Activated CD4-positive, alpha-beta memory T cell treated with anti-CD3 and anti-CD28 coated beads for 36 hours (primary cell): ENCODE measurements around the gene MMP23B. TPM values are rescaled to one million over a fixed set of nuclear protein-coding genes. Genes with fewer than 3 reads are reported as not detected.
"Not testable (repeated sequence)": the region's sequence is repeated elsewhere in the genome, so short reads cannot be mapped to it uniquely, and the experiment has no call there.

Experiments used
- CTCF ChIA-PET: fragments of 350-600 bp; sonication (Branson Sonifier 250); formaldehyde crosslinking; loops from one replicate; lab custom pipeline; 2021; ENCODE audit warnings: antibody characterized with exemption, inconsistent platforms; lab: Charles Lee
- POLR2A ChIA-PET: fragments of 350-600 bp; sonication (Branson Sonifier 250); formaldehyde crosslinking; loops from one replicate; lab custom pipeline; 2021; ENCODE audit warnings: antibody characterized with exemption; lab: Charles Lee
- DNase-seq: peaks from one replicate; pipeline ENCODE4 v3.0.0-alpha.2; 2020
- H3K27ac Mint-ChIP-seq: one replicate; pipeline ENCODE4 v1.8.0; 2021; ENCODE audit warnings: mixed read lengths
- H3K27me3 Mint-ChIP-seq: one replicate; pipeline ENCODE4 v1.8.0; 2021; ENCODE audit warnings: mixed read lengths
- H3K36me3 Mint-ChIP-seq: one replicate; pipeline ENCODE4 v1.8.0; 2021; ENCODE audit warnings: mixed read lengths
- H3K4me1 Mint-ChIP-seq: one replicate; pipeline ENCODE4 v1.8.0; 2021; ENCODE audit warnings: low read depth, mixed read lengths
- H3K4me3 Mint-ChIP-seq: one replicate; pipeline ENCODE4 v1.8.0; 2021; ENCODE audit warnings: mild to moderate bottlenecking, mixed read lengths
- H3K9me3 Mint-ChIP-seq: one replicate; pipeline ENCODE4 v1.8.0; 2021; ENCODE audit warnings: mixed read lengths
- intact Hi-C: fragments of 100-400 bp; cut with micrococcal nuclease; formaldehyde crosslinking; loops from one replicate; pipeline ENCODE4 v1.15.1; 2023
- total RNA-seq, 2 experiments: library from RNA; stranded (reverse); gene quantifications; one replicate each; pipeline ENCODE4 v1.2.3, GENCODE V29; 2021

MMP23B gene
- total RNA-seq, 2 experiments from 2014 or later: 0.61 to 1.1 TPM

DNA sequence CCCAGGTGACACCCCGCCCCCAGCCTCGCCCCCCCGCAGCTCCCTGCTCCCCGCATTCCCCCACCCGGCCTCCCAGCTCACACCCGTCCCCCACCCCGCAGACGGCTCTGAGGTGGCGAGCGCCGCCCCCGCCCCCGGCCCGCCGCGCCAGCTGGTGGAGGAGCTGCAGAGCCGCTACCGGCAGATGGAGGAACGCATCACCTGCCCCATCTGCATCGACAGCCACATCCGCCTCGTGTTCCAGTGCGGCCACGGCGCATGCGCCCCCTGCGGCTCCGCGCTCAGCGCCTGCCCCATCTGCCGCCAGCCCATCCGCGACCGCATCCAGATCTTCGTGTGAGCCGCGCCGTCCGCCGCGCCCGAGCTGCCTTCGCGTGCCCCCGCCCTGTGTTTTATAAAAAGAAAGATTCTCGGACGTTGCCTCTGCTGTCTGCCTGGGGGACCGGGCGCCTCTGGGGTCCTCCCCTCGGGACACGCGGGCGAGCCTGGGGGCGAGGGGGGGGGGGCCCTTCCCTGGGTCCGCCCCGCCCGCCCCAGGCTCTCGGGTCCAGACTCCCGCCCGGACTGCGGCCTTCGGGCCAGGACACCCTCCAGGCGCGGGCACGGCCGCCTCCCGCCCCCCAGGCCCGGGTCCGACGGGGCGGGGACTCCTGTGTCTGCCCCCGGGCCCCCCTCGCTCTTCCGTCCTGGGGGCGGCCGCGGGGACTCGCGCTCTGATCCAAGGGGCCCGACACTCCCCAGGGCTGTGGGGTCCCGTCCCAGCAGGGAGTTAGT lies 1.6 kb upstream of the MMP23B start:
- peaks cover 7% of the 10 kb centered on the region for H3K4me1 Mint-ChIP-seq
- peaks cover 2% of the 10 kb centered on the region for H3K36me3 Mint-ChIP-seq
- H3K9me3 Mint-ChIP-seq: no peaks in the 10 kb centered on the region
- DNase-seq: peak; percentile 96
- peaks cover 4% of the 10 kb centered on the region for H3K27me3 Mint-ChIP-seq
- H3K4me3 Mint-ChIP-seq: peak overlapping the region; percentile 74
- peak overlapping the region; percentile 81 for H3K27ac Mint-ChIP-seq
- intact Hi-C loops: loop anchor here (2.0 kb wide), 1 partner anchor 16 kb away; the partner anchor contains the start of gene MIB2
- CTCF ChIA-PET: interaction anchor here (1.8 kb wide), 1 partner anchor 16 kb away, joined by 13 read pairs; no protein-coding TSS in a partner anchor
- POLR2A ChIA-PET: interaction anchor here (0.9 to 1.3 kb wide), 4 partner anchors 10 to 16 kb away, joined by 3 read pairs; partner anchors contain the start of gene MIB2

DNA sequence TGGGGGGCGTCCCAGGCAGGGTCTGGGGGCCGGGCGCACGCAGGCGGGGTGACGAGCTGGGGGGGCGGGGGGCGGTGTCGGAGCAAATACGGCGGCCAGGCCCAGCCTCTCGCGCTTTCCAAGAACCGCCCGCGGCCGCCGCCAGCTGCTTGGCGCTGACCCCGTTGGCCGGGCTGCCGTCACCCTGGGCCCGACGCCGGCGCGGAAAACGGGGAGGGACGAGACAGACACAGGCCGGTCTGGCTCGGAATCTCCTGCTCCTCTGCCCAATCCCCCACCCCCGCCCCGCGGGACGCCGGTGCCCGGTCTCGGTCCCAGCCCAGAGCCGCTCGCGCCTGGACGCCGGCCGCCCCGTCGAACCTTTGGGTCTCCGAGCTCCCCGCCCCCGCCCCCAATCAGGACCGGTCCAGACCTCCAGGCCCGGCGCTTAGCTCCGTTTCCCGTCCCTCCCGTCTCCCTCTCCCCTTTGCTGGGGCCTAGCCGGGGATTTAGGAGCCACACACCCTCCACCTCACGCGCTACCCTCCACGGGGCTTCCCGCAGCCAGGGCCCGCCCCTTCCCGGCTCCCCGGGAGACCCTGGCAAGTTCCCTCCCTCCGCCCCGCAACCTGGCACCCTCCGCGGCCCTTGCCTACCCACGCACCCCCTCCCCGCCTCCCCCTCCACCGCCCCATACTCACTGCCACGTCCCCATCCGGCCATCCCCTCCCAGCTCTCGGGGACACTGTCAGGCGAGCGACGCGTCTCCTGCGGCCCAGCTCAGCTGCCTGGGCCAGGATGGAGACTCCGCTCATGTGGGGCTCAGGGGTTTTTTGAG lies 800 bp upstream of the MMP23B start:
- no peak overlapping the region for H3K27ac Mint-ChIP-seq
- intact Hi-C loops: loop anchor here (2.0 kb wide), 1 partner anchor 16 kb away; the partner anchor contains the start of gene MIB2

DNA sequence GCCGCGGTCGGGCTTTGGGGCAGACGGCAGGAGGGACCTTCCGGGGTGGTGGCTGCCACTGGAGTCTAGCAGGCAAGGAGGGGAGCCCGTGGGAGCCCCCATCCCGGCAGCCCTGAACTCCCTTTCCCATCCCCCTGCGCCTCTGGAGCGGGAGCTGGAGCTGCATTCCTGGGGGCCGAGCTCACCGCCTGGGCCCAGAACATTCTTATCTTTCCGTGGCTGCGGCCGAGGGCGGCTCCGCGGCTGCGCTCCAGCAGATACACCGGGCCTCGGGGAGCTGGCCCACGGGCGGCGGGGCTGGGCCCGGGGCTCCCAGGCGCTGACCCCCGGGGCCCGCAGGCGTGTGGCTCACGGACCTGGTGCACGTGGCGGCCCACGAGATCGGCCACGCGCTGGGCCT lies 1.4 kb downstream of the MMP23B start:
- DNase-seq, intact Hi-C loops, H3K9me3 Mint-ChIP-seq, H3K27me3 Mint-ChIP-seq, H3K36me3 Mint-ChIP-seq, H3K4me1 Mint-ChIP-seq, CTCF ChIA-PET, POLR2A ChIA-PET, H3K4me3 Mint-ChIP-seq, H3K27ac Mint-ChIP-seq: not testable (repeated sequence)

More for the DNA sequence above, 800 bp upstream of the MMP23B start:
- CTCF ChIA-PET: interaction anchor here (0.7 to 1.8 kb wide), 2 partner anchors 17 to 37 kb away, joined by 4 to 13 read pairs; no protein-coding TSS in a partner anchor
- Mint-ChIP-seq H3K9me3 (no peaks in the 10 kb centered on the region), H3K27me3 (peaks cover 4% of the 10 kb centered on the region), H3K36me3 (peaks cover 2% of the 10 kb centered on the region), H3K4me3 (no peak overlapping the region), H3K4me1 (peaks cover 7% of the 10 kb centered on the region)
- no peak for DNase-seq
- POLR2A ChIA-PET: interaction anchor here (1.1 to 1.3 kb wide), 3 partner anchors 11 to 17 kb away, joined by 3 read pairs; partner anchors contain the start of gene MIB2

DNA sequence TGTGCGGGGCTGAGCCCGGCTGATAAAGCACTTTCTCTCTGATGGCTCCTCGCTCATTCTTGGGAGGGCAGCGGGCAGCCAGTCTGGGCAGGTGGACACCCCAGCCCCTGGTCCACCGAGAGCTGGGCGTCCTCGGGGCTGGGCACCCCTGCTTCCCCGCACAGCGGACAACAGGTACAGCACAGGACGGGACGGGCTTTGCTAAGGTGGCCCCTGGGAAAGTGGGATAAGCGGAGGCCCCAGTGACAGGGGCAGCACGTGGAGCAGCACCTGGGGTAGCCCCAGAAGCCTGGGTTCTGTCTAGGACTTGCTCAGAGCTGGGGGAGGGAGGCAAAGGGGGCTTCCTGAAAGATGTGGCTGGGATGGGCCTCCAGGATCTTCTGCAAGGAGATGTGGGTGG lies 2.6 kb downstream of the MMP23B start:
- intact Hi-C loops, H3K9me3 Mint-ChIP-seq, H3K36me3 Mint-ChIP-seq: not testable (repeated sequence)

DNA sequence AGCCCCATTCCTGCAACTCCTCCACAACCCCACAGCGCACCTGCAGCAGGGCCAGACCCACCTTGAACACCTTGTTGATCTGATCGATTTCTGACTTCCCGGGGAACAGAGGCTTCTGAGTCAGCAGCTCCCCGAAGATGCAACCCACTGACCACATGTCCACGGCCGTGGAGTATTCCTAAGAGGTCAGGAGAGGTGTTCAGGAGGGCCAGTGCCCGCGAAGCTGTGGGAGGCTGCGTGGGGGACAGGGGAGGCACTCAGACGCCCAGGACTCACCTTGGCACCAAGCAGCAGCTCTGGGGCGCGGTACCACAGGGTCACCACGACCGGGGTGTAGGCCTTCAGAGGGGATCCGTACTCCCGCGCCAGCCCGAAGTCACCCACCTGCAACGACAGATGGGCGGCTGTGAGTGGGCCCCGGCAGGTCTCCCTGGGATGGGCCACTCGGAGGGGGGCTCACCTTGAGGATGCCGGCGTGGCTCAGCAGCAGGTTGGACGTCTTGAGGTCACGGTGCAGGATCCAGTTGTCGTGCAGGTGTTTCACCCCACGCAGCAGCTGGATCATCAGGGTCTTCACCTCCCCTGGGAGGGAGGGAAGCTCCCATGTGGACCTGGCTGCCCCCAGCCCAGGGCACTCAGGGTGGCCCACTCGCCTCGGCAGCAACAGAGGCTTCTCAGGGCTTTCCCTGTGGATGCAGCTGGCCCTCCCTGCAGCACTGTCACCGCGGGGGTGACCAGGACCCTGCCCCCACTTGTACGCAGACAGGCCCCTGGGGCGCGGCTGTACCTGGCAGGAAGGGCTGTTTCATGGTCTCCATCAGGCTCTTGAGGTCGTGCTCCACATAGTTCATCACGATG lies 4.9 kb downstream of the MMP23B start:
- H3K4me3 Mint-ChIP-seq, H3K4me1 Mint-ChIP-seq, POLR2A ChIA-PET, CTCF ChIA-PET, H3K27ac Mint-ChIP-seq, intact Hi-C loops, H3K9me3 Mint-ChIP-seq, H3K36me3 Mint-ChIP-seq, H3K27me3 Mint-ChIP-seq: not testable (repeated sequence)
- peak; percentile 7 for DNase-seq

More for the DNA sequence above, 2.6 kb downstream of the MMP23B start:
- POLR2A ChIA-PET, H3K27me3 Mint-ChIP-seq, H3K27ac Mint-ChIP-seq, H3K4me1 Mint-ChIP-seq, CTCF ChIA-PET, H3K4me3 Mint-ChIP-seq: not testable (repeated sequence)
- DNase-seq: peak; percentile 10

DNA sequence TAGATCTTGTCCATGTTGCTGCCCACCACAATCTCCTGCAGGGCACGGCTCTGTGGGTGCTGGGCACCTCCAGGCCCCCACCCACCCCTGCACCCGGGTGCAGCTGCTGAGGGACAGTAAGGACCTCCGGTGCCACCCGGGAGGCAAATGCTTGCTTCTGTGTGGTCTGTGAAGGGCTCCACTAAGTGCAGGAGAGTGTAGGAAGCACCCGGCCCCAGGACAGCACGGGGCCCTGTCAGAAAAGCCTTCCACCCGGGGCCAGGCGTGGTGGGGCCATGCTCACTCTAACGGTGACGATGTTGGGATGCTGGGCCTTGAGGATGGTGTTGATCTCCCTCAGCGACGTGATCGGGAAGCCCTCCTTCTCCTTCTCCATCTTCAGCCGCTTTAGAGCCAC lies 5.5 kb downstream of the MMP23B start:
- POLR2A ChIA-PET: not testable (repeated sequence)

DNA sequence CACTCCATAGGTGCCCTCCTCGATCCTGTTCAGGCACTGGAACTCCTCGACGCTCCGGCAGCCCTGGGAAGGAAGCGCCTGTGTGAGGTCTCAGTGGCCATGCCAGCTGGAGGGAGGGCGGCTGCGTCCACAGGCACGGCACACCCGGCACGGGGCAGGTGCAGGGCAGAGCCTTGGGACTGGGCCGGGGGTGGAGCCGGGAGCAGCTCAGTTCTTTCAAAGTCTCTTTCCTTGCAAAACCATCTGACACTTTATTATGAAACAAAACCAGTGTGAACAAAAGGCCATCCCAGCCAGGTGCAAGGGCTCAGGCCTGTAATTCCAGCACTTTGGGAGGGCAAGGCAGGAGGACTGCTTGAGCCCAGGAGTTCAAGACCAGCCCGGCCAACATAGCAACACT lies 6.6 kb downstream of the MMP23B start:
- H3K36me3 Mint-ChIP-seq, intact Hi-C loops, H3K27me3 Mint-ChIP-seq, H3K27ac Mint-ChIP-seq, H3K4me1 Mint-ChIP-seq, H3K9me3 Mint-ChIP-seq, POLR2A ChIA-PET, H3K4me3 Mint-ChIP-seq, CTCF ChIA-PET: not testable (repeated sequence)
- DNase-seq: peak; percentile 4

More for the DNA sequence above, 5.5 kb downstream of the MMP23B start:
- peak; percentile 4 for DNase-seq
- intact Hi-C loops, H3K4me1 Mint-ChIP-seq, CTCF ChIA-PET, H3K27ac Mint-ChIP-seq, H3K36me3 Mint-ChIP-seq, H3K4me3 Mint-ChIP-seq, H3K9me3 Mint-ChIP-seq, H3K27me3 Mint-ChIP-seq: not testable (repeated sequence)

DNA sequence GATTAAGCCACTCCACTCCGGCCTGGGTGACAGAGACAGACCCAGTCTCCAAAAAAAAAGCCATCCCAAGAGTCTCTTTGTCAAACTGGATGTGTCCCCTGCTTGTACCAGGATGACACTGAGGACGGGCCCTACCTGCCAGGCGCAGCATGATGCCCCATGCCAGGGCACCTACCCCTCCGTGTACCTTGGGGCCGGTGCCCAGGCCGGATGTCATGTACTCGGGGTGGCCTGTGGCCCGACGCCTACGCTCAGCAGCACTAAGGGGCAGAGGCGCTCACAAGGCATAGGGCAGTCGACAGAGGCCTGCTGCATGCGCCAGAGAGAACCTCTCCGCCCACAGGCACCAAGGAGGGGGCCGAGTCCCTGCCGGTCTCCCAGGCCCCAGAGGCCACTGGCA lies 7.4 kb downstream of the MMP23B start:
- H3K4me1 Mint-ChIP-seq, POLR2A ChIA-PET, intact Hi-C loops, H3K9me3 Mint-ChIP-seq, H3K4me3 Mint-ChIP-seq, H3K27ac Mint-ChIP-seq, DNase-seq, H3K36me3 Mint-ChIP-seq, CTCF ChIA-PET, H3K27me3 Mint-ChIP-seq: not testable (repeated sequence)

DNA sequence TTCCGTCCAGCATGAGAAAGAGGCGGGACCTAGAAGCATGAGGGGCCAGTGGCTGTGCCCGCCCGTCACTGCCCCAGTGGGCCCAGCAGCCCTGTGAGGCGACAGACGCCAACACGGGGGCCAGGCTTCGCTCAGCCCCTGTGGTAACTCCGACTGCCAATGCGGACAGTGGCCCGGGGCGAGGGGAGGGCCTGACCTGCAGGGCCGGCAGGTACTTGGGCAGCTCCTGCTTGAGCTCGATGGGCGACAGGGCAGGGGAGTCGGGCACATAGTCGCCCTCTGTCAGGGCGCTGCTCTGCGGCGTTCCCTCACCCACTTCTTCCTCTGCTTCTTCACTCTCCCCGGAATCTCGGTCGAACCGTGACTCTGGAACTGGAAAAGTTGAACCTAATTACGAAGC lies 8.1 kb downstream of the MMP23B start:
- H3K27me3 Mint-ChIP-seq, intact Hi-C loops, POLR2A ChIA-PET, H3K9me3 Mint-ChIP-seq, H3K36me3 Mint-ChIP-seq, H3K4me1 Mint-ChIP-seq, CTCF ChIA-PET, H3K4me3 Mint-ChIP-seq, H3K27ac Mint-ChIP-seq: not testable (repeated sequence)
- peak; percentile 4 for DNase-seq

DNA sequence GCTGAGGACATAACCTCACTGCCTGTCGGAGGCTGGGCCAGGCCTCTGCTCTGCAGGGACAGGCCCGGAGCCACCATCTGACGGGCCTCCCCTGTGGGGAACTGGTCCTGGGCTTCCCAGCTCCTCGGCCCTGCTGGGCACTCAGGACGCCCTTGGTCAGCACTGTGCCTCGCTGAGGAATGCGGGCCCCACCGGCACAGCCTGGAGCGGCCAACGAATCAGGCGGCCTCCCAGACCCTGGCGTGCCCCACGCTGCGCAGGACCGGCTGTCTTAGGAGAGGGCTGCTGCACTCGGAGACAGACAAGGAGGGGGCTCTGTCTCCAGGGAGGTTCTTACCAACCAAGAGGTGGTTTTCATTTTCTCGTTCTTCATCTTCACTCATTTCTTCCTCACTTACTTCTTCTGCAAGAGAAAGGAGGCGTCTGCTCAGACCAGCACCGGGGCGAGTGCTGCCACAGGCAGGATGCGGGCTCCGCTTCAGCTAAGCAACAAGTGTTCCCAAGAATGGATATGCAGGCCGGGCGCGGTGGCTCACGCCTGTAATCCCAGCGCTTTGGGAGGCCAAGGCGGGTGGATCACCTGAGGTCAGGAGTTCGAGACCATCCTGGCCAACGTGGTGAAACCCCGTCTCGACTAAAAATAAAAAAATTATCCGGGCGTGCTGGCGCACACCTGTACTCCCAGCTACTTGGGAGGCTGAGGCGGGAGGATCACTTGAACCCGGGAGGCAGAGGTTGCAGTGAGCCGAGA lies 8.9 kb downstream of the MMP23B start:
- POLR2A ChIA-PET, H3K27me3 Mint-ChIP-seq, H3K4me1 Mint-ChIP-seq, H3K9me3 Mint-ChIP-seq, H3K4me3 Mint-ChIP-seq, CTCF ChIA-PET, intact Hi-C loops, H3K36me3 Mint-ChIP-seq, H3K27ac Mint-ChIP-seq: not testable (repeated sequence)
- DNase-seq: peak; percentile 1

DNA sequence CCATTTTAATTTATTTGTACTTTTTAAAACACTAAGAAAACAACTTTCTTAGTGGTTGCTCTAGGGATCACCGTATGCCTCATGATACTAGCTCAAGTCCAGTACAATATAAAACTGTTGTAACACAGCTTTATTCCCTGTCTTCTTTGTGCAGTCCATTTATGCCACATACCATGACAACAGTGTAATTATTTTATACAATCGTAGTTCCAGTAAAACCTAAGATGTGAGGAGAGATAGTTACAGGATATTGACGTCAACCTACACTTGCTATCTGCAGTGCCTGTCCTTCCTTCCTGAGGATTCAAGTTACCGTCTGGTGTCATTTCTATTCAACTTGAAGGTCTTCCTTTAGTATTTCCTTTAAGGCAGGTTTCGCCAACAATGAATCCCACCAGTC lies 14.4 kb downstream of the MMP23B start:
- POLR2A ChIA-PET, H3K4me1 Mint-ChIP-seq, H3K27ac Mint-ChIP-seq, DNase-seq, CTCF ChIA-PET, intact Hi-C loops, H3K27me3 Mint-ChIP-seq, H3K9me3 Mint-ChIP-seq, H3K4me3 Mint-ChIP-seq: not testable (repeated sequence)
- peaks cover 31% of the 10 kb centered on the region for H3K36me3 Mint-ChIP-seq
